Neural cell (in vitro differentiated cells): ENCODE data around the gene ANKRD62. TPM values are rescaled to one million over a fixed set of nuclear protein-coding genes. Genes with fewer than 3 reads are reported as not detected.

Experiments used
- H2AFZ ChIP-seq: fragments of 200-600, 300-800 bp; sonication (generic), shearing (Covaris generic); 2 replicates; pipeline ENCODE4 v1.6.0; 2014; ENCODE audit warnings: low read depth, mild to moderate bottlenecking, antibody characterized with exemption, low read length, moderate library complexity
- H3F3A ChIP-seq: fragments of 200-600 bp; shearing (Covaris generic); 2 replicates; pipeline ENCODE4 v1.6.1; 2016; ENCODE audit warnings: mild to moderate bottlenecking, moderate library complexity, mixed read lengths, antibody characterized with exemption, low read length; ENCODE audit not compliant: insufficient read depth, poor library complexity, severe bottlenecking
- H3K27ac ChIP-seq: fragments of 200-600, 300-800 bp; sonication (generic), shearing (Covaris generic); 2 replicates; pipeline ENCODE4 v1.5.1; 2014; ENCODE audit warnings: mild to moderate bottlenecking, low read length, moderate library complexity
- H3K27me3 ChIP-seq: fragments of 300-800, 200-600 bp; sonication (generic), shearing (Covaris generic); 2 replicates; pipeline ENCODE4 v1.6.0; 2014; ENCODE audit warnings: mild to moderate bottlenecking, low read depth, low read length, moderate library complexity; ENCODE audit not compliant: insufficient read depth
- H3K36me3 ChIP-seq: fragments of 300-800, 200-600 bp; sonication (generic), shearing (Covaris generic); 2 replicates; pipeline ENCODE4 v1.5.1; 2014; ENCODE audit warnings: mild to moderate bottlenecking, antibody characterized with exemption, low read length, moderate library complexity; ENCODE audit not compliant: insufficient read depth
- H3K4me2 ChIP-seq: fragments of 300-800, 200-600 bp; sonication (generic), shearing (Covaris generic); 2 replicates; pipeline ENCODE4 v1.6.0; 2014; ENCODE audit warnings: mild to moderate bottlenecking, low read length
- H3K4me3 ChIP-seq: fragments of 300-800, 200-600 bp; sonication (generic), shearing (Covaris generic); 2 replicates; pipeline ENCODE4 v1.5.1; 2014; ENCODE audit warnings: mild to moderate bottlenecking, low read length, moderate library complexity
- H3K79me2 ChIP-seq: fragments of 200-600 bp; shearing (Covaris generic); replicated peaks from 2 replicates; pipeline ENCODE4 v1.6.0; 2014; ENCODE audit warnings: mild to moderate bottlenecking, low read length, moderate library complexity; ENCODE audit not compliant: insufficient read depth
- H3K9ac ChIP-seq: fragments of 300-800, 200-600 bp; sonication (generic), shearing (Covaris generic); 2 replicates; pipeline ENCODE4 v1.6.1; 2016; ENCODE audit warnings: mild to moderate bottlenecking, low read length, mixed read lengths
- H3K9me2 ChIP-seq: fragments of 200-600 bp; shearing (Covaris generic); 2 replicates; pipeline ENCODE4 v1.6.1; 2016; ENCODE audit warnings: mild to moderate bottlenecking, low read length, mixed read lengths; ENCODE audit not compliant: insufficient read depth
- H3K9me3 ChIP-seq: fragments of 200-600, 300-800 bp; sonication (generic), shearing (Covaris generic); 2 replicates; pipeline ENCODE4 v1.6.1; 2016; ENCODE audit warnings: mild to moderate bottlenecking, mixed run types, low read length, moderate library complexity, mixed read lengths
- H4K20me1 ChIP-seq: fragments of 200-600 bp; shearing (Covaris generic); 2 replicates; pipeline ENCODE4 v1.6.1; 2016; ENCODE audit warnings: mild to moderate bottlenecking, mixed run types; ENCODE audit not compliant: insufficient read depth
- EP300 ChIP-seq: fragments of 450-650 bp; conservative IDR thresholded peaks from 2 replicates; pipeline ENCODE4 v1.6.1; 2014; ENCODE audit warnings: antibody characterized with exemption, mild to moderate bottlenecking, moderate library complexity; ENCODE audit not compliant: poor library complexity, severe bottlenecking
- EZH2 ChIP-seq: fragments of 200-600, 300-800 bp; shearing (Covaris generic), sonication (generic); IDR thresholded peaks from 2 replicates; pipeline ENCODE4 v1.6.1; 2014; ENCODE audit warnings: antibody characterized with exemption, low read length, borderline replicate concordance, mild to moderate bottlenecking; ENCODE audit not compliant: insufficient read depth, poor library complexity, severe bottlenecking
- MXI1 ChIP-seq: fragments of 450-650 bp; conservative IDR thresholded peaks from 2 replicates; pipeline ENCODE4 v1.6.1; 2014; ENCODE audit warnings: antibody characterized with exemption, mild to moderate bottlenecking; ENCODE audit not compliant: poor library complexity, severe bottlenecking
- POLR2AphosphoS5 ChIP-seq: IDR thresholded peaks from 2 replicates; pipeline ENCODE4 v1.6.1; 2012
- RAD21 ChIP-seq: fragments of 450-650 bp; conservative IDR thresholded peaks from 2 replicates; pipeline ENCODE4 v1.6.1; 2014; ENCODE audit warnings: antibody characterized with exemption, mild to moderate bottlenecking, moderate library complexity
- SMC3 ChIP-seq: fragments of 450-650 bp; conservative IDR thresholded peaks from 2 replicates; pipeline ENCODE4 v1.6.1; 2014; ENCODE audit warnings: antibody characterized with exemption, mild to moderate bottlenecking, moderate library complexity; ENCODE audit not compliant: poor library complexity
- TAF1 ChIP-seq: IDR thresholded peaks from 2 replicates; pipeline ENCODE4 v1.6.1; 2012; ENCODE audit warnings: low read depth
- polyA plus RNA-seq: library from polyadenylated mRNA; depleted of rRNA; stranded (reverse); fragments of >200 nt; gene quantifications from 2 replicates; pipeline ENCODE4 v1.2.3, GENCODE V29; 2014
- TF ChIP-seq, protein P1 (sequence below): fragments of 450-650 bp; IDR thresholded peaks from 2 replicates; pipeline ENCODE4 v1.5.1; 2014; ENCODE audit warnings: antibody characterized with exemption, mild to moderate bottlenecking, moderate library complexity; ENCODE audit not compliant: poor library complexity, severe bottlenecking
- TF ChIP-seq, protein P2 (sequence below): IDR thresholded peaks from 2 replicates; pipeline ENCODE4 v1.6.1; 2012; ENCODE audit warnings: borderline replicate concordance

Gene ANKRD62
- polyA plus RNA-seq, 1 donor from 2014 or later = not detected

DNA sequence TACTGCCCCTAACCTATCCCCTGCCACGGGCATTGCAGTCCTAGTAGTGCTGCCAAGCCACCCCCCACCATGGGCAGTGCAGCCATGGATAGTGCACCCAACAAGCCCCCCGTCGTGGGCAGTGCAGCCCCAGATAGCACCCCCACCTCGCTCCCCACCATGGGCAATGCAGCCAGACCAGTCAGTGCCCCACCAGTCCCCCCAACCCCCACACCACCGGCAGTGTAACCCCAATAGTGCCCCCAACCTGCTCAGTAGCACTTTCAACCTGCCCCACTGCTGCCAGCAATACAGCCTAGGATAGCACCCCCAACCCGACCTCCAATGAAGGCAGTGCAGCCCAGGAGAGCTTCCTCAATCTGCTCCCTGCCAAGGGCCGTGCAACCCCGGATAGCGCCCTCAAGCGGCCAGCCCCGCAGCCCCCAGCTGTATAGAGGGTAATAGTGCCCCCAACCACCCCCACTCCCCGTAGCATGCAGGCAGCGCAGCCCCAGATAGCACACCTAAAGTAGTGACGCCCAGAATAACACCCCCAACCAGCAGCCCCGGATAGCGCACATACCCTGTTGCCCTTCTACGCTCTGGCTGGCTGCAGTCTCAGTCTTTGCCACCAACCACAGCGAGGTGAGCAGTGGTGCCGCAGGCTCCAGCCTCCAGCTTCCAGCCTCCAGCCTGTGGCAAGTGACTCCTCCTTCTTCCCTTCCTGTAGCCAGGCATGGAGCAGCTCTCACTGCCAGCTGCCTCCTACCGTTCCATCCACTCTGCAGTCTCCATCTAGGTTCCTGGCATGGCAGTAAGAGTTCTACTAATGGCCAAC, 45.4 kb upstream of the ANKRD62 start:
- no peak overlapping the region for H2AFZ ChIP-seq
- TF ChIP-seq, protein P1, sequence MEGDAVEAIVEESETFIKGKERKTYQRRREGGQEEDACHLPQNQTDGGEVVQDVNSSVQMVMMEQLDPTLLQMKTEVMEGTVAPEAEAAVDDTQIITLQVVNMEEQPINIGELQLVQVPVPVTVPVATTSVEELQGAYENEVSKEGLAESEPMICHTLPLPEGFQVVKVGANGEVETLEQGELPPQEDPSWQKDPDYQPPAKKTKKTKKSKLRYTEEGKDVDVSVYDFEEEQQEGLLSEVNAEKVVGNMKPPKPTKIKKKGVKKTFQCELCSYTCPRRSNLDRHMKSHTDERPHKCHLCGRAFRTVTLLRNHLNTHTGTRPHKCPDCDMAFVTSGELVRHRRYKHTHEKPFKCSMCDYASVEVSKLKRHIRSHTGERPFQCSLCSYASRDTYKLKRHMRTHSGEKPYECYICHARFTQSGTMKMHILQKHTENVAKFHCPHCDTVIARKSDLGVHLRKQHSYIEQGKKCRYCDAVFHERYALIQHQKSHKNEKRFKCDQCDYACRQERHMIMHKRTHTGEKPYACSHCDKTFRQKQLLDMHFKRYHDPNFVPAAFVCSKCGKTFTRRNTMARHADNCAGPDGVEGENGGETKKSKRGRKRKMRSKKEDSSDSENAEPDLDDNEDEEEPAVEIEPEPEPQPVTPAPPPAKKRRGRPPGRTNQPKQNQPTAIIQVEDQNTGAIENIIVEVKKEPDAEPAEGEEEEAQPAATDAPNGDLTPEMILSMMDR = no peak
- TF ChIP-seq TAF1 (no peak), EZH2 (no peak), EP300 (no peak), MXI1 (no peak), POLR2AphosphoS5 (no peak), SMC3 (no peak), RAD21 (no peak)
- TF ChIP-seq, protein P2, sequence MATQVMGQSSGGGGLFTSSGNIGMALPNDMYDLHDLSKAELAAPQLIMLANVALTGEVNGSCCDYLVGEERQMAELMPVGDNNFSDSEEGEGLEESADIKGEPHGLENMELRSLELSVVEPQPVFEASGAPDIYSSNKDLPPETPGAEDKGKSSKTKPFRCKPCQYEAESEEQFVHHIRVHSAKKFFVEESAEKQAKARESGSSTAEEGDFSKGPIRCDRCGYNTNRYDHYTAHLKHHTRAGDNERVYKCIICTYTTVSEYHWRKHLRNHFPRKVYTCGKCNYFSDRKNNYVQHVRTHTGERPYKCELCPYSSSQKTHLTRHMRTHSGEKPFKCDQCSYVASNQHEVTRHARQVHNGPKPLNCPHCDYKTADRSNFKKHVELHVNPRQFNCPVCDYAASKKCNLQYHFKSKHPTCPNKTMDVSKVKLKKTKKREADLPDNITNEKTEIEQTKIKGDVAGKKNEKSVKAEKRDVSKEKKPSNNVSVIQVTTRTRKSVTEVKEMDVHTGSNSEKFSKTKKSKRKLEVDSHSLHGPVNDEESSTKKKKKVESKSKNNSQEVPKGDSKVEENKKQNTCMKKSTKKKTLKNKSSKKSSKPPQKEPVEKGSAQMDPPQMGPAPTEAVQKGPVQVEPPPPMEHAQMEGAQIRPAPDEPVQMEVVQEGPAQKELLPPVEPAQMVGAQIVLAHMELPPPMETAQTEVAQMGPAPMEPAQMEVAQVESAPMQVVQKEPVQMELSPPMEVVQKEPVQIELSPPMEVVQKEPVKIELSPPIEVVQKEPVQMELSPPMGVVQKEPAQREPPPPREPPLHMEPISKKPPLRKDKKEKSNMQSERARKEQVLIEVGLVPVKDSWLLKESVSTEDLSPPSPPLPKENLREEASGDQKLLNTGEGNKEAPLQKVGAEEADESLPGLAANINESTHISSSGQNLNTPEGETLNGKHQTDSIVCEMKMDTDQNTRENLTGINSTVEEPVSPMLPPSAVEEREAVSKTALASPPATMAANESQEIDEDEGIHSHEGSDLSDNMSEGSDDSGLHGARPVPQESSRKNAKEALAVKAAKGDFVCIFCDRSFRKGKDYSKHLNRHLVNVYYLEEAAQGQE = no peak

DNA sequence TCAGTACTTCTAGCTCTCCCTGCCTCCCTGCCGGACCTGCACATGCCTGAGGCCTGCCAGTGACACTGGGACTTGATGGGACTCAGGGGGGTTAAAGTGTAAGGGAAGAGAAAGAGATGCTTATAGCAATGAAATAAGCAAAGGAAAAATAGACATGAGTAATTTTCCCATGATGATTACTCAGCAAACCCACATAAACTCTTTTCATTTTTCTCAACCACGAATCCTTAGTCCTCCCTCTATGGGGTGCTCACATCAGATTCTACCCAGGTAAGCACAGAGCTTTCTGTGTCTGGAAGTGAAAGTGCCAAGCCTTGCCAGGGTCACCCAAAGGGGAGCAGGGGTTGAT, 44.8 kb upstream of the ANKRD62 start:
- Histone ChIP-seq H2AFZ (no peak overlapping the region), H3K9me2 (no peaks in the 10 kb centered on the region), H4K20me1 (no peaks in the 10 kb centered on the region), H3F3A (no peaks in the 10 kb centered on the region), H3K27ac (no peak overlapping the region), H3K27me3 (no peaks in the 10 kb centered on the region), H3K4me3 (no peak overlapping the region), H3K9me3 (no peaks in the 10 kb centered on the region), H3K36me3 (no peaks in the 10 kb centered on the region), H3K79me2 (no peaks in the 10 kb centered on the region), H3K9ac (no peak overlapping the region), H3K4me2 (no peak overlapping the region)
- TF ChIP-seq EP300 (no peak), POLR2AphosphoS5 (no peak), MXI1 (no peak), SMC3 (no peak), RAD21 (no peak), EZH2 (no peak), TAF1 (no peak)
- TF ChIP-seq, protein P2 = no peak
- TF ChIP-seq, protein P1 = no peak

More for the DNA sequence above, 45.4 kb upstream of the ANKRD62 start:
- H3K27me3 ChIP-seq = no peaks in the 10 kb centered on the region
- H3K36me3 ChIP-seq = no peaks in the 10 kb centered on the region
- H3K9ac ChIP-seq = no peak overlapping the region
- H3K4me3 ChIP-seq = no peak overlapping the region
- no peaks in the 10 kb centered on the region for H3F3A ChIP-seq
- H3K9me2 ChIP-seq = no peaks in the 10 kb centered on the region
- no peaks in the 10 kb centered on the region for H3K9me3 ChIP-seq
- H3K4me2 ChIP-seq = no peak overlapping the region
- no peak overlapping the region for H3K27ac ChIP-seq
- H4K20me1 ChIP-seq = no peaks in the 10 kb centered on the region
- no peaks in the 10 kb centered on the region for H3K79me2 ChIP-seq
